ENCODE data around the gene GDF15.

The GDF15 gene

DNA sequence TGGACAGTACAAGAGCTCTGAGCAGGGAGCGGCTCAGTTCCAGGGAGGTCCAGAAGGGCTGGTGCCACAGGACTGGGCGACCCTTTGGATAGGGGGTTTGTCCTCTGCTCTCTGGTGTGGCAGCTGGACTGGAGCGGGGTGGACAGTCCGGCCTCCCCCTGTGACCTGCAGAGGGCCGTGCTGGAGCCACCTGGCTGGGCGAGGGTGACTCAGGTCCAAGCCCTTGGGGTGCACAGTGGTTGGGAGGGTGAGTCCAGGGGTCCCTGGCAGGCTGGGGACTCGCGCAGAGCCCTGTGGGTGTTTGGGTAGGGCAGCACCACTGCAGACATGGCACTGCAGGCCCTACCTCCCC lies 40.4 kb downstream of the GDF15 start:
- in situ Hi-C loops (cut with HindIII; ENCODE audit: low pct_ligation_motif_present, low sequenced_read_pairs), result no loop called here
- H3K36me3 ChIP-seq (replicated peaks), result peaks cover 5% of the 10 kb centered on the region
- DNase-seq, result no peak
- TF ChIP-seq, protein P1, sequence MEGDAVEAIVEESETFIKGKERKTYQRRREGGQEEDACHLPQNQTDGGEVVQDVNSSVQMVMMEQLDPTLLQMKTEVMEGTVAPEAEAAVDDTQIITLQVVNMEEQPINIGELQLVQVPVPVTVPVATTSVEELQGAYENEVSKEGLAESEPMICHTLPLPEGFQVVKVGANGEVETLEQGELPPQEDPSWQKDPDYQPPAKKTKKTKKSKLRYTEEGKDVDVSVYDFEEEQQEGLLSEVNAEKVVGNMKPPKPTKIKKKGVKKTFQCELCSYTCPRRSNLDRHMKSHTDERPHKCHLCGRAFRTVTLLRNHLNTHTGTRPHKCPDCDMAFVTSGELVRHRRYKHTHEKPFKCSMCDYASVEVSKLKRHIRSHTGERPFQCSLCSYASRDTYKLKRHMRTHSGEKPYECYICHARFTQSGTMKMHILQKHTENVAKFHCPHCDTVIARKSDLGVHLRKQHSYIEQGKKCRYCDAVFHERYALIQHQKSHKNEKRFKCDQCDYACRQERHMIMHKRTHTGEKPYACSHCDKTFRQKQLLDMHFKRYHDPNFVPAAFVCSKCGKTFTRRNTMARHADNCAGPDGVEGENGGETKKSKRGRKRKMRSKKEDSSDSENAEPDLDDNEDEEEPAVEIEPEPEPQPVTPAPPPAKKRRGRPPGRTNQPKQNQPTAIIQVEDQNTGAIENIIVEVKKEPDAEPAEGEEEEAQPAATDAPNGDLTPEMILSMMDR (IDR thresholded peaks at IDR 0.05; ENCODE audit: low read depth, low read length, missing control alignments), result peak; percentile 1
- H3K27me3 ChIP-seq (replicated peaks), result no peaks in the 10 kb centered on the region
- peak overlapping the region; percentile 4 for H3K27ac ChIP-seq
- H3K4me3 ChIP-seq (ENCODE audit: low read depth, low read length), result no peak overlapping the region

DNA sequence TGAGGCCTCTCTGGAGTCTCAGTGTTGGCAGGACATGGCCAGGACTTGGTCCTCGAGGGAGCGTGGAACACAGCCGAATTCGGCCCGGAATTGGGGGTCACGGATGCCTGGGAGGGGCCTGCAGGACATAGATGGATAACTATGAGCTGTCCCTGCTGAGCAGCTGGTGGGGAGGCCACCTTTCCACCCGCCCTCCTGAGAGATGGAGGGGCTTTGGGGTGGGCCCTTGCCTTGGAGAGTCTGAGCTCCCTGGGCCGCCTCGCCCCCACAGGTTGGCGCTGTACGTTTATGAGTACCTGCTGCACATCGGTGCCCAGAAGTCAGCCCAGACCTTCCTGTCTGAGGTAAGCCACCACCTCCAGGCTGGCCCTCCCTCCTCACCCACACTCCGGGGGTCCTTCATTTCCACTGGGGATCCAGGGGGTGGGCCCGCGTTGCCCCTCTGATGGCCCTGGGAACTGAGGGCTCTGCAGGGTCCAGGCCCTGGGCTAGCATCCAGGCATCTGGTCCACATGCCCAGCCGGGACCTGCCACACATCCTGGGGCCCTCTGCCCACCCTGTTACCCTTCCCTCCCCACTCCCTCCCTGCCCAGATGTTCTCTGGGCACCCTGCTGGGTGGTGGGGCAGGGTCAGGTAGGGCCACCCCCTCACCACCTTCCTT lies 41.3 kb downstream of the GDF15 start:
- Histone ChIP-seq H3K27ac (no peak overlapping the region), H3K4me3 (ENCODE audit: low read depth, low read length) (no peak overlapping the region), H3K27me3 (replicated peaks) (no peaks in the 10 kb centered on the region), H3K36me3 (replicated peaks) (peaks cover 5% of the 10 kb centered on the region)
- in situ Hi-C loops (cut with HindIII; ENCODE audit: low pct_ligation_motif_present, low sequenced_read_pairs), result no loop called here
- DNase-seq, result no peak
- TF ChIP-seq, protein P1 (IDR thresholded peaks at IDR 0.05; ENCODE audit: low read depth, low read length, missing control alignments), result no peak

DNA sequence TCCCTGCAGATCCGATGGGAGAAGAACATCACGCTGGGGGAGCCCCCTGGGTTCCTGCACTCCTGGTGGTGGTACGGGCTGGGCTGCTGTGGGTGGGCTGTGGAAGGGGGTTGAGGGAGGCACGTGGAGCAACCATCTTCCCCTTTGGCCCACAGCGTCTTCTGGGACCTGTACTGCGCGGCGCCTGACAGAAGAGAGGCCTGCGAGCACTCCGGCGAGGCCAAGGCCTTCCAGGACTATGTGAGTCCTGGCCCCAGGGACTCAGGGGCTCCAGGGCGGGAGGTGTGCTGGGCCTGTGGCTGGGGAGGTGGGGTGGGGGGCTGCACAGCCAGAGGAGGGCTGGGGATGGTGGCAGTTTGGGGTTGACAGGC lies 41.8 kb downstream of the GDF15 start:
- DNase-seq, result no peak
- H3K4me3 ChIP-seq (ENCODE audit: low read depth, low read length), result no peak overlapping the region
- H3K36me3 ChIP-seq (replicated peaks), result peaks cover 3% of the 10 kb centered on the region
- in situ Hi-C loops (cut with HindIII; ENCODE audit: low pct_ligation_motif_present, low sequenced_read_pairs), result no loop called here
- H3K27ac ChIP-seq, result no peak overlapping the region
- H3K27me3 ChIP-seq (replicated peaks), result no peaks in the 10 kb centered on the region
- TF ChIP-seq, protein P1 (IDR thresholded peaks at IDR 0.05; ENCODE audit: low read depth, low read length, missing control alignments), result no peak

DNA sequence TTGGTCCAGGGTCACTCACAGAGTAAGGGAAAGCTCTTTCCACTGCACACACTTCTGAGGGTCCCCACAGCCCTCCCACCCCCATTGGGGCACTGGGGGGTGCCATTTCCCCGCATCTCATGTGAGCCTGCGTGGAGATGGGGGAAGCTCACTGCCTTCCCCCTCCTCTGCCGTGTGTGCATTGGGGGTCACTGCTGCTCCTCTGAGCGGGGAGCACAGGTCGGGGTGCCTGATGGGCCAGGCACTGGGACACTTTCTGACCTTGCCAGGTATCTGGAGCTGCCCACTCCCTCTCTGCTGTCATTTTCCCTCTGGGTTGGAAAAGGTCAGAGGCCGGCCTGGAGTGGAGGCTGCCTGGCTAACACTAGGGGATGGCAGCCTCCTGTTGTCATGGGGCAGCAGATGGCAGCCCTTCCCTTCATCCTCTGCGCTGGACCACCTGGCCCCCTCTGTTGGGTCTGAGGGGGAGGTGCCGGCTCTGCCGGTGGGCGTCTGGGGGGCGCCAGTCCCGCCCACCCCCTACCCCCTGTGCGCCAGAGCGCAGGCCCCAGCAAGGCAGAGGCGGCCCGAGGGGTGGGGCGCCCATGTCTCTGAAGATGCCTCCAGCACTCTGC lies 42.3 kb downstream of the GDF15 start:
- H3K27me3 ChIP-seq (replicated peaks), result no peaks in the 10 kb centered on the region
- DNase-seq, result no peak
- H3K27ac ChIP-seq, result peak overlapping the region; percentile 87
- in situ Hi-C loops (cut with HindIII; ENCODE audit: low pct_ligation_motif_present, low sequenced_read_pairs), result no loop called here
- H3K36me3 ChIP-seq (replicated peaks), result peaks cover 3% of the 10 kb centered on the region
- no peak overlapping the region for H3K4me3 ChIP-seq (ENCODE audit: low read depth, low read length)
- TF ChIP-seq, protein P1 (IDR thresholded peaks at IDR 0.05; ENCODE audit: low read depth, low read length, missing control alignments), result no peak

DNA sequence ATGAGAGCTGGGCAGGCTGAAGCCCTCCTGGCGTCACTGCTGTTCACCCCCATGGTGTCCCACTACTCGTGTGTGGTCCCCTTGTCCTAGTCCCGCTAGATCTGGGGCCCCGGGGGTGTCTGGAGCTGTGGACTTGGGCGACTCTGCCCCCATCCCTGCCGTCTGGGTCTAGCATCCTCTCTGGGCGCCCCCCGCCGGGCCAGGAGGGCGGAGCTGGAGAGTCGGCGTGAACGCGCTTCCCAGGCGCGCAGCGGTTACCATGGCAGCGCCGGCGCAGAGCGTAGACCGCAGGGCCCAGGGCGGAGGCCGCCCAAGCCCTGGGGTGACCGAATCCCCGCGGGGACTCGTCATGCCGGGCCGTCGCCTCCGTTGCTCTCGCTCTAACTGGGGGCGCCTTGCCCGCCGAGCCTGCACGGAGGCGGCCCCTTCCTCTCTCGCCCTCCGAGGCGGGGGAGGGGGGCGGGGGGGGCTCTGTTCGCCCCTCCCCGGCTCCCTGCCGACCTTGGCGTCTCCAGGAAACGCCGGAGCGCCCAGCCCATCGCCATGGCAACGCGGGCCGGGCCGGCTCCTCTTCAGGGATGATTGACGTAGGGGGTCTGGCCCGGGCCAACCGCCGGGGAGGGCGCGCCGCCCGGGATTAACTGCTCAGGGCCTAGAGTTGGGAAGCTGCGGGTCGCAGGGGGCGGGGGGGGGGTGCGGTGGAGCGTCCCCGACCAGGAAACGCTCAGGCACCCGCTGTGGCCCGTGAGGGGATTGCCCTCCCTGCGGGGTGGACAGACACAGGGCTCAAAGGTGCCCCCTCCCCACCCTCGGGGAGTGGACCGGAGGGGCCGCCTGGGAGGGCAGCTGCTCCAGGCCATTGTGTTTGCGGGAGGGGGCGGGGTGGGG lies 43.1 kb downstream of the GDF15 start:
- Histone ChIP-seq H3K4me3 (ENCODE audit: low read depth, low read length) (peak overlapping the region; percentile 41), H3K27me3 (replicated peaks) (no peaks in the 10 kb centered on the region), H3K36me3 (replicated peaks) (peaks cover 3% of the 10 kb centered on the region), H3K27ac (peak overlapping the region; percentile 87)
- in situ Hi-C loops (cut with HindIII; ENCODE audit: low pct_ligation_motif_present, low sequenced_read_pairs), result no loop called here
- TF ChIP-seq, protein P1 (IDR thresholded peaks at IDR 0.05; ENCODE audit: low read depth, low read length, missing control alignments), result peak; percentile 21
- peak; percentile 83 for DNase-seq
